Central memory CD4-positive, alpha-beta T cell (primary cell): ENCODE results near the gene EMC6.

Experiments used
- DNase-seq: peaks from one replicate; pipeline ENCODE4 v3.0.0; 2022

Gene EMC6

GRCh38 chr17:3715296-3715695 lies 46.7 kb downstream of the EMC6 start:
- no peak for DNase-seq

GRCh38 chr17:3718201-3718600 lies 49.6 kb downstream of the EMC6 start:
- no peak for DNase-seq

GRCh38 chr17:3719265-3719664 lies 50.7 kb downstream of the EMC6 start:
- no peak for DNase-seq
